Measurements from ENCODE around the gene CFAP65. TPM values are rescaled to one million over a fixed set of nuclear protein-coding genes. Genes with fewer than 3 reads are reported as not detected.
A peak's percentile ranks its signal among the peaks of the same experiment; 100 is the strongest.

Gene CFAP65
- total RNA-seq, 1 experiment from 2014 or later, result not detected

DNA sequence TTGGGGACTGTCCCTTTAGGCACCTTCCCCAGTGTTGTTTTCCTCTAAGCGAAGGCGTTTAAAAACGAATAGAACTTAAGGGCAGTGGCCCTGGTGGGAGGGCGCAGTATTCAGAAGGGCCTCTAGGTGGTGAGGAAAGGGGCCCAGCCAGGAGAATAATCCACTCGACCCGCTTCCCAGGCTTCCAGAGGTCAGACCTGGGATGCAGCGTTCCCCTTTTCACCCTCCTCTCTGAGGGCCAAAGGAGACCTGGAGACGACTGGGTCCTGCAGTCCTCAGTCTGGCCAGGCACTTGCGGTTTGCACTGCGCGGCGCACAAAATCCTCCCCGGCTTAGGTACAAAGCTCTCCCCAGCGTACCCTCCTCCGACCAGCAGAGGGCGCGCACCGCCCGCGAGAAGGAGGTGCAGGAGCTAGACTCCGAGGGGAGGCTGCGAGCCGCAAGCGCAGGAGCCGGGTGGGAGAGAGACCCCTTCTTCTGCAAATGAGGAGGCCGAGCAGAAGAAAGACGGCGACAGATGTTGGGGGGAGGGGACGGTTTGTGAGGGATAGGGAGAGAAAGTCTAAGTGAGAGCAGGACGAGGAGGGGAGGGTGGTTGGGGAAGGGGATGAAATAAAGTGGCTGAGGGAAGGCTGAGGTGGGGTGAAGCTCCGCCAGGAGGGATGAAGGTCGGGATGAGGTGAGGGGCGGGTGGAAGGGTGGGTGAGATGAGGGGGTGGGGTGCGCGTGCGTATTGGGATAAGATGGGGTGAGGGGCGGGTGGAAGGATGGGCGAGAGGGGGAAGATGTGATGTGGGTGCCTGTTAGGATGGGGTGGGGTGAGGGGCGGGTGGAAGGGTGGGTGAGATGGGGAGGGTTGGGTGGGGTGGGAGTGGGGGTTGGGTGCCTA lies 61.2 kb downstream of the CFAP65 start:
- peak overlapping the region; percentile 27; the same call in 1 of the 2 replicates for H3K4me3 ChIP-seq (ENCODE audit: insufficient read depth, low read depth, low read length)
- DNase-seq, result peak; percentile 90
- peaks cover 80% of the 10 kb centered on the region for H3K27me3 ChIP-seq (ENCODE audit: control insufficient read depth, insufficient read depth, low read length)

DNA sequence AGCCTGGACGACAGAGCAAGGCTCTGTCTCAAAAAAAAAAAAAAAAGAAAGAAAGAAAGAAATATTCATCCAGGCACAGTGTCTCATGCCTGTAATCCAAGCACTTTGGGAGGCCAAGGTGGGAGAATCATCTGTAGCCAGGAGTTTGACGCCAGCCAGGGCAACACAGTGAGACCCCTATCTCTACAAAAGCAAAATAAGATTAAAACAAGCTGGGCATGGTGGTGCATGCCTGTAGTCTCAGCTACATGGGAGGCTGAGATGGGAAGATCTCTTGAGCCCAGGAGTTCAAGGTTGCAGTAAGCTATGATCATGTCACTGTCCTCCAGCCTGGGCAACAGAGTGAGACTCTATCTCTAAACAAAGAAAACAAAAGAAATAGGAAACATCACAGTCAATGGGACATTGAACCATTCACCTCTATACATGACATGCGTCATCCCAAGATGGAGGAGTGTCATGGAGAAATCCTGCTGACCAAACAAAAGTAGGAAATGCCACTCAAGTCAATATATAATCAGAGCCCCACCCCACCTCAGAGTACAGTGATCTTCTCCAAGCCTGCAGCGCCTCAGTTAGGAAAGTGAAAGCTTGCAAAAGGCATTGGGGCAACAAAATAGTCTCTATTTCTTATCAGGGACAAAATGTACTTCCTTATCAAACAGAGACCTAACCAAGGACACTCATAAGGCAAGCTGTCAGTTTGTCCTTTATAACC lies 66.1 kb downstream of the CFAP65 start:
- Histone ChIP-seq H3K27me3 (ENCODE audit: control insufficient read depth, insufficient read depth, low read length) (peaks cover 47% of the 10 kb centered on the region), H3K4me3 (ENCODE audit: insufficient read depth, low read depth, low read length) (no peak overlapping the region), H3K36me3 (replicated peaks; ENCODE audit: control insufficient read depth, insufficient read depth, low read length) (no peaks in the 10 kb centered on the region)
- DNase-seq, result peak; percentile 3

More for the DNA sequence above, 61.2 kb downstream of the CFAP65 start:
- H3K36me3 ChIP-seq (replicated peaks; ENCODE audit: control insufficient read depth, insufficient read depth, low read length), result no peaks in the 10 kb centered on the region

DNA sequence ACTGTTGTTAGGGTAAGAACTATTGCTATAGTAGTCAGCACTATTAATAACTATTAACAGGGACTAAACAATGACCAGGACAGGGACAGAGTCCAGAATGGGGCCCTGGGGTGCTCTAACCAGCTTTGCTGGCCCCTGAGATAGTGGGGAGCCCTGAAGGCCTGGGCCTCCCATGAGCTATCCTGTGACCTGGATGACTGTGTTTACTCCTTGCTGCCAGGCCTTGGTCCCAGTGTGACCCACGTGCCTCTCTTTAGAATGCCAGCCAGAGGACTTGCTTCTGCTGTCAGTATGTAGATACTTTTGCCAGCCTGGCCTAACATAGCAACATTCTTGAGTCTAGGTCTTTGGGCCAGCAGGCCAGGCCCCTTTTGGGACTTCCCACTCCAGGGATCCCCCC lies 70.4 kb downstream of the CFAP65 start:
- Histone ChIP-seq H3K4me3 (ENCODE audit: insufficient read depth, low read depth, low read length) (no peak overlapping the region), H3K36me3 (replicated peaks; ENCODE audit: control insufficient read depth, insufficient read depth, low read length) (no peaks in the 10 kb centered on the region), H3K27me3 (ENCODE audit: control insufficient read depth, insufficient read depth, low read length) (peaks cover 14% of the 10 kb centered on the region)
- no peak for DNase-seq

GRCh38 chr2:218964041-218964771 lies 77.1 kb downstream of the CFAP65 start:
- H3K4me3 ChIP-seq (ENCODE audit: insufficient read depth, low read depth, low read length), result no peak overlapping the region
- peaks cover 31% of the 10 kb centered on the region for H3K27me3 ChIP-seq (ENCODE audit: control insufficient read depth, insufficient read depth, low read length)
- DNase-seq, result no peak
- no peaks in the 10 kb centered on the region for H3K36me3 ChIP-seq (replicated peaks; ENCODE audit: control insufficient read depth, insufficient read depth, low read length)

- H3K4me3 ChIP-seq (ENCODE audit: insufficient read depth, low read depth, low read length), result peak overlapping the region; percentile 59; the same call in 1 of the 2 replicates
- peaks cover 37% of the 10 kb centered on the region for H3K27me3 ChIP-seq (ENCODE audit: control insufficient read depth, insufficient read depth, low read length)
Measured at GRCh38 chr2:218963601-218964000, 77.7 kb downstream of the CFAP65 start.

DNA sequence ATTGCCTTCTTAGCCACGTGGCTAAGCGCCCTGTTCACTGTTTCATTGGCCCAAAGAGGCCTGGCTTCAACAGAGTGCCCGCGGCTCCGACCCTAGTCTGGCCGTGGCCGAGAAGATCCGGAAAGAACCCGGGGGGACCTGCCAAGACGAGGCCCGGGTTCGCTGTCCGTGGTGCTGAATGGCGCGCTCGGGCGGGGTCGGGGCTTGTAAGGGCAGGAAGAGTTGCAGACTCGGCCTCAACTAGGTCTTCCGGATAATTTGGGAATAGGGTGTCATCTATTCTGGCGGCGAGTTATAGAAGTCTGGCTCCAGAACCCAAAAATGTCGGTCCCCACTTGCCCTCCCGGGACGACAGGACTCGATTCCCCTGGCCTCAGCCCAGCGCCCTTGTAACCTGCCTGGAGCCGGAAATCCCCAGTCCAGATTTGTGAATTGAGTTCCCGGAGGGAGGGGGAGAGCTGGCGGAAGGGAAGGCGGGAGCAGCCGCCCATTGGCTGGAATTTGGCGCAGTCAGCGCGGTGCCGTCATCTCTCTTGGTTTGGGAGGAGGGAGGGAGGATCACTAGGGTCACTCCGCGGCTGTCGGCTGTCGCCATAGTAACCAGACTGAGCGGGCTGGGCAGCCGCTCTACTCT lies 78.3 kb downstream of the CFAP65 start:
- Histone ChIP-seq H3K4me3 (ENCODE audit: insufficient read depth, low read depth, low read length) (peak overlapping the region; percentile 59), H3K27me3 (ENCODE audit: control insufficient read depth, insufficient read depth, low read length) (peaks cover 43% of the 10 kb centered on the region), H3K36me3 (replicated peaks; ENCODE audit: control insufficient read depth, insufficient read depth, low read length) (no peaks in the 10 kb centered on the region)
- peak; percentile 92 for DNase-seq

More at GRCh38 chr2:218963601-218964000, 77.7 kb downstream of the CFAP65 start:
- H3K36me3 ChIP-seq (replicated peaks; ENCODE audit: control insufficient read depth, insufficient read depth, low read length), result no peaks in the 10 kb centered on the region
- DNase-seq, result no peak

- Histone ChIP-seq H3K36me3 (replicated peaks; ENCODE audit: control insufficient read depth, insufficient read depth, low read length) (no peaks in the 10 kb centered on the region), H3K27me3 (ENCODE audit: control insufficient read depth, insufficient read depth, low read length) (peaks cover 54% of the 10 kb centered on the region), H3K4me3 (ENCODE audit: insufficient read depth, low read depth, low read length) (peak overlapping the region; percentile 33)
- peak; percentile 90 for DNase-seq
Measured at GRCh38 chr2:218961651-218962570, 79.4 kb downstream of the CFAP65 start.

DNA sequence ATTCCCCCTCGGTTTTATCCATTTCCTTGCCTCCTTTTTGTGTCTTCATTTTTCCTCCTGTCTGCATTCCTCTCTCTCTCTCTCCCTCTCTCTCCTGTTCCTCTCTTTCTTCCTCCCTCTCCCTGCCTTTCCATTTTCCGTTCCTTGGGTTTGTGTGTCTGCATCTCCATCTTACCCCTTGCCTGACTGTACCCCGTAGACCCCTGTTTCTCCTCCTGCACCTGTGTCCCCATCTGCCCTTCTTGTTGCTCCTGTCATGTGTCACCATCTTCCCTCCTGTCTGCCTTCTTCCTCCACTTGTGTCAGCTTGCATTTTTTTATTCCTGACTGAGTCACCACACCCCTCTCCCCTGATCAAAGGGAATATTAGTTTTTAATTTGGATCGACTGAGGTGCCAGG lies 80.1 kb downstream of the CFAP65 start:
- Histone ChIP-seq H3K4me3 (ENCODE audit: insufficient read depth, low read depth, low read length) (no peak overlapping the region), H3K36me3 (replicated peaks; ENCODE audit: control insufficient read depth, insufficient read depth, low read length) (no peaks in the 10 kb centered on the region), H3K27me3 (ENCODE audit: control insufficient read depth, insufficient read depth, low read length) (peaks cover 57% of the 10 kb centered on the region)
- no peak for DNase-seq

DNA sequence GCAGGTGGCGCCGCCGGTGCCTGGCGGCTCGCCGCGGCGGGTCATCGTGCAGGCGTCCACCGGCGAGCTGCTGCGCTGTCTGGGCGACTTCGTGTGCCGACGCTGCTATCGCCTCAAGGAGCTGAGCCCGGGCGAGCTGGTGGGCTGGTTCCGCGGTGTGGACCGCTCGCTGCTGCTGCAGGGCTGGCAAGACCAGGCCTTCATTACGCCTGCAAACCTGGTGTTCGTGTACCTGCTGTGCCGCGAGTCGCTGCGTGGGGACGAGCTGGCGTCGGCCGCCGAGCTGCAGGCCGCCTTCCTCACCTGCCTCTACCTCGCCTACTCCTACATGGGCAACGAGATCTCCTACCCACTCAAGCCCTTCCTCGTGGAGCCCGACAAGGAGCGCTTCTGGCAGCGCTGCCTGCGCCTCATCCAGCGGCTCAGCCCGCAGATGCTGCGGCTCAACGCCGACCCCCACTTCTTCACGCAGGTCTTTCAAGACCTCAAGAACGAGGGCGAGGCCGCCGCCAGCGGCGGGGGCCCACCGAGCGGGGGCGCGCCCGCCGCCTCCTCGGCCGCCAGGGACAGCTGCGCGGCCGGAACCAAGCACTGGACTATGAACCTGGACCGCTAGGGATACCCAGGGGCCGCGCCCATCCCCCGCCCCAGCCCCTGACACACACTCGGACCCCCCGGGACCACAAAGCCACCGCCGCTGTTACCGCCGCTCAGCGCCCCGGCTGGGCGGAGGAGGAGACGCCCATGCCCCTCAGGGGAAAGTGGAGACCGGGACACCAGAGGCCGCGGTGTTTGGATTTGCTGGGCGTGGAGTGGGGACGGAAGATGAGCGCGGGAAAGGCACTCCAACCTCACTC lies 80.8 kb downstream of the CFAP65 start:
- DNase-seq, result peak; percentile 59

GRCh38 chr2:218959761-218960308 lies 81.5 kb downstream of the CFAP65 start:
- Histone ChIP-seq H3K4me3 (ENCODE audit: insufficient read depth, low read depth, low read length) (peak overlapping the region; percentile 41), H3K27me3 (ENCODE audit: control insufficient read depth, insufficient read depth, low read length) (peaks cover 66% of the 10 kb centered on the region), H3K36me3 (replicated peaks; ENCODE audit: control insufficient read depth, insufficient read depth, low read length) (no peaks in the 10 kb centered on the region)
- DNase-seq, result peak; percentile 73

More for the DNA sequence above, 80.8 kb downstream of the CFAP65 start:
- H3K27me3 ChIP-seq (ENCODE audit: control insufficient read depth, insufficient read depth, low read length), result peaks cover 61% of the 10 kb centered on the region
- H3K36me3 ChIP-seq (replicated peaks; ENCODE audit: control insufficient read depth, insufficient read depth, low read length), result no peaks in the 10 kb centered on the region
- peak overlapping the region; percentile 0; the same call in 1 of the 2 replicates for H3K4me3 ChIP-seq (ENCODE audit: insufficient read depth, low read depth, low read length)

- Histone ChIP-seq H3K4me3 (ENCODE audit: insufficient read depth, low read depth, low read length) (peak within 1 kb of the TSS; percentile 72), H3K36me3 (replicated peaks; ENCODE audit: control insufficient read depth, insufficient read depth, low read length) (no peaks in the 10 kb centered on the region), H3K27me3 (ENCODE audit: control insufficient read depth, insufficient read depth, low read length) (peaks cover 70% of the 10 kb centered on the region)
- DNase-seq, result peak; percentile 99
Measured at GRCh38 chr2:218959141-218959731, 82.1 kb downstream of the CFAP65 start, which contains the start of gene CDK5R2. Gene CDK5R2, plus strand, starts transcription at chr2:218959666. Its CDS starts 155 bp downstream, at chr2:218959821.

- H3K27me3 ChIP-seq (ENCODE audit: control insufficient read depth, insufficient read depth, low read length), result peaks cover 73% of the 10 kb centered on the region
Measured at GRCh38 chr2:218958276-218958675, 83.0 kb downstream of the CFAP65 start.

More at GRCh38 chr2:218958276-218958675, 83.0 kb downstream of the CFAP65 start:
- no peak for DNase-seq
- Histone ChIP-seq H3K4me3 (ENCODE audit: insufficient read depth, low read depth, low read length) (no peak overlapping the region), H3K36me3 (replicated peaks; ENCODE audit: control insufficient read depth, insufficient read depth, low read length) (no peaks in the 10 kb centered on the region)
